GM23338 (cell line): Measurements from ENCODE around the gene EIF3F. TPM values are rescaled to one million over a fixed set of nuclear protein-coding genes. Genes with fewer than 3 reads are reported as not detected.
A peak's percentile ranks its signal among the peaks of the same experiment; 100 is the strongest.

ENCODE experiments used
- ATAC-seq: fragments of 200-7000 bp; cut with Tn5 transposase; 3 replicates; pipeline ENCODE4 v1.9.1; 2020
- DNase-seq: peaks from one replicate; pipeline ENCODE4 v3.0.0-alpha.2; 2015; ENCODE audit warnings: low spot score
- H2AFZ ChIP-seq: fragments of 200-600 bp; sonication (generic); 2 replicates; pipeline ENCODE4 v1.8.0; 2016; ENCODE audit warnings: antibody characterized with exemption, mild to moderate bottlenecking, moderate library complexity
- H3F3A ChIP-seq: fragments of 200-600 bp; sonication (generic); replicated peaks from 2 replicates; pipeline ENCODE4 v1.8.0; 2017; ENCODE audit warnings: antibody characterized with exemption, mixed run types, low read depth
- H3K27ac ChIP-seq: fragments of 200-600 bp; sonication (generic); 2 replicates; pipeline ENCODE4 v1.6.1; 2016; ENCODE audit warnings: low read depth
- H3K27me3 ChIP-seq: fragments of 200-600 bp; sonication (generic); 2 replicates; pipeline ENCODE4 v1.8.0; 2016; ENCODE audit warnings: mild to moderate bottlenecking, mixed run types, moderate library complexity; ENCODE audit not compliant: insufficient read depth
- H3K36me3 ChIP-seq: fragments of 200-600 bp; sonication (generic); 2 replicates; pipeline ENCODE4 v1.8.0; 2016; ENCODE audit warnings: mild to moderate bottlenecking; ENCODE audit not compliant: insufficient read depth
- H3K4me1 ChIP-seq: fragments of 200-600 bp; sonication (generic); 2 replicates; pipeline ENCODE4 v1.8.0; 2016; ENCODE audit warnings: mild to moderate bottlenecking, moderate library complexity; ENCODE audit not compliant: insufficient read depth
- H3K4me2 ChIP-seq: fragments of 200-600 bp; sonication (generic); 2 replicates; pipeline ENCODE4 v1.7.1; 2017; ENCODE audit warnings: mixed run types
- H3K4me3 ChIP-seq: fragments of 200-600 bp; sonication (generic); 2 replicates; pipeline ENCODE4 v1.6.1; 2016; ENCODE audit warnings: mixed run types
- H3K79me2 ChIP-seq: fragments of 200-600 bp; sonication (generic); replicated peaks from 2 replicates; pipeline ENCODE4 v1.8.0; 2017; ENCODE audit warnings: mild to moderate bottlenecking; ENCODE audit not compliant: insufficient read depth
- H3K9me2 ChIP-seq: fragments of 200-600 bp; sonication (generic); 2 replicates; pipeline ENCODE4 v1.8.0; 2017; ENCODE audit not compliant: insufficient read depth
- H4K20me1 ChIP-seq: fragments of 200-600 bp; sonication (generic); replicated peaks from 2 replicates; pipeline ENCODE4 v1.8.0; 2017; ENCODE audit warnings: mild to moderate bottlenecking; ENCODE audit not compliant: insufficient read depth
- H3K27ac Mint-ChIP-seq: 2 replicates; pipeline ENCODE4 v1.8.0; 2020; ENCODE audit warnings: inconsistent platforms, mild to moderate bottlenecking, moderate library complexity, mixed read lengths
- H3K27me3 Mint-ChIP-seq: 3 replicates; pipeline ENCODE4 v1.8.0; 2022; ENCODE audit warnings: low read depth, mild to moderate bottlenecking, moderate library complexity, mixed read lengths, inconsistent platforms; ENCODE audit not compliant: insufficient read depth, poor library complexity
- H3K36me3 Mint-ChIP-seq: 3 replicates; pipeline ENCODE4 v1.8.0; 2021; ENCODE audit warnings: low read depth, mild to moderate bottlenecking, inconsistent platforms, moderate library complexity, mixed read lengths
- H3K4me1 Mint-ChIP-seq: 3 replicates; pipeline ENCODE4 v1.8.0; 2020; ENCODE audit warnings: mild to moderate bottlenecking, inconsistent platforms, mixed read lengths
- H3K4me3 Mint-ChIP-seq: 3 replicates; pipeline ENCODE4 v1.8.0; 2021; ENCODE audit warnings: moderate library complexity, mild to moderate bottlenecking, inconsistent platforms, mixed read lengths
- H3K9me3 Mint-ChIP-seq: 3 replicates; pipeline ENCODE4 v1.8.0; 2020; ENCODE audit warnings: moderate library complexity, mild to moderate bottlenecking, inconsistent platforms, mixed read lengths
- CREB1 ChIP-seq: fragments of 250-450 bp; sonication (Bioruptor Pico); IDR thresholded peaks from 2 replicates; pipeline ENCODE4 v1.5.0; 2020; ENCODE audit warnings: low read depth, mild to moderate bottlenecking, moderate library complexity
- CTCF ChIP-seq, 2 experiments: fragments of 200-600 bp in 1 of 2; sonication (generic) in 1 of 2; conservative IDR thresholded peaks; 2 replicates each; pipeline versions ENCODE4 v1.5.1 to v1.6.1; 2016 to 2017; ENCODE audit warnings: antibody characterized with exemption in 2 of 2, low read depth in 2 of 2, mild to moderate bottlenecking in 2 of 2, moderate library complexity in 1 of 2
- ETS1 ChIP-seq: IDR thresholded peaks from 2 replicates; pipeline ENCODE4 v1.6.1; 2016; ENCODE audit warnings: antibody characterized with exemption
- EZH2phosphoT487 ChIP-seq: fragments of 200-600 bp; sonication (generic); IDR thresholded peaks from one replicate; pipeline ENCODE4 v1.8.1; 2018; ENCODE audit warnings: antibody characterized with exemption; ENCODE audit not compliant: unreplicated experiment
- NANOG ChIP-seq: IDR thresholded peaks from 2 replicates; pipeline ENCODE4 v1.6.1; 2016; ENCODE audit warnings: antibody characterized with exemption, borderline replicate concordance
- POLR2AphosphoS5 ChIP-seq: IDR thresholded peaks from 2 replicates; pipeline ENCODE4 v1.6.1; 2016; ENCODE audit warnings: antibody characterized with exemption, low read depth
- STAT1 ChIP-seq: IDR thresholded peaks from one replicate; pipeline ENCODE4 v1.6.1; 2016; ENCODE audit warnings: antibody characterized with exemption; ENCODE audit not compliant: unreplicated experiment
- ZNF331 ChIP-seq: fragments of 250-450 bp; sonication (Bioruptor Pico); IDR thresholded peaks from 2 replicates; pipeline ENCODE4 v1.5.0; 2020; ENCODE audit warnings: low read depth, mild to moderate bottlenecking, moderate library complexity
- ZNF462 ChIP-seq: fragments of 250-450 bp; sonication (Bioruptor Pico); IDR thresholded peaks from 2 replicates; pipeline ENCODE4 v1.5.0; 2020; ENCODE audit warnings: mild to moderate bottlenecking, moderate library complexity
- long read RNA-seq: library from polyadenylated mRNA; unstranded; transcript quantifications from one replicate; pipeline ENCODE4 v2.0.0, GENCODE V29; 2020; ENCODE audit not compliant: unreplicated experiment
- polyA plus RNA-seq: library from polyadenylated mRNA; unstranded; fragments of >200 nt; fragmentation: Nextera tagmentation; extraction: Ambion mirVana; gene quantifications from 2 replicates; pipeline ENCODE4 v1.2.1, GENCODE V29; 2016
- total RNA-seq: library from RNA; depleted of rRNA; stranded (reverse); fragments of >200 nt; shearing (Covaris generic); gene quantifications from 2 replicates; pipeline ENCODE4 v1.2.3, GENCODE V29; 2014; rRNA removed

The EIF3F gene
- total RNA-seq (351 and 555 TPM in 2 replicates), polyA plus RNA-seq (235 and 237 TPM in 2 replicates)
- long read RNA-seq, transcript EIF3F-201 (8 exons, 1,254 nt), result major isoform, 529 of 551 reads
- long read RNA-seq, partial matches to known transcripts, result 4 of 551 reads
- long read RNA-seq, other reads (novel, unspliced or antisense), result 18 of 551 reads

GRCh38 chr11:7986768-7987559 is at the start of gene EIF3F:
Gene EIF3F (plus strand): TSS chr11:7987337. CDS start chr11:7987353, 16 bp downstream.
- peak; percentile 98 for ATAC-seq
- TF ChIP-seq EZH2phosphoT487, result no peak
- TF ChIP-seq STAT1, result no peak
- peak; percentile 64; the same call in 1 of the 2 replicates for TF ChIP-seq NANOG
- TF ChIP-seq ZNF462 (CRISPR knock-in tag), result no peak
- TF ChIP-seq ZNF331 (CRISPR knock-in tag), result no peak
- peak; percentile 91 for TF ChIP-seq CREB1 (CRISPR knock-in tag)
- TF ChIP-seq POLR2AphosphoS5, result no peak
- TF ChIP-seq CTCF (conservative IDR thresholded peaks at IDR 0.05; ENCODE audit: low read depth in 2 of 2), result peak; percentile 90 to 92
- peak; percentile 81 for TF ChIP-seq ETS1
- 0 out of 2 replicates have a peak within 1 kb of the TSS, but pooled peaks have one; percentile 43 for H2AFZ ChIP-seq
- Mint-ChIP-seq H3K36me3 (peaks cover 30% of the 10 kb centered on the region), H3K4me1 (peaks cover 15% of the 10 kb centered on the region), H3K4me3 (peak within 1 kb of the TSS; percentile 95), H3K9me3 (no peaks in the 10 kb centered on the region), H3K27me3 (no peaks in the 10 kb centered on the region), H3K27ac (peak within 1 kb of the TSS; percentile 95)
- DNase-seq, result peak; percentile 99
- H3K27ac ChIP-seq, result peak within 1 kb of the TSS; percentile 76
- peak within 1 kb of the TSS; percentile 91 for H3K4me3 ChIP-seq
- peak within 1 kb of the TSS; percentile 94 for H3K4me2 ChIP-seq
- no peaks in the 10 kb centered on the region for H3K9me2 ChIP-seq
- H4K20me1 ChIP-seq, result peaks cover 8% of the 10 kb centered on the region
- peaks cover 11% of the 10 kb centered on the region for H3F3A ChIP-seq
- no peaks in the 10 kb centered on the region for H3K27me3 ChIP-seq
- H3K79me2 ChIP-seq, result peaks cover 46% of the 10 kb centered on the region
- peaks cover 7% of the 10 kb centered on the region for H3K4me1 ChIP-seq
- peaks cover 21% of the 10 kb centered on the region for H3K36me3 ChIP-seq
